Activated naive CD4-positive, alpha-beta T cell treated with anti-CD3 and anti-CD28 coated beads, Interleukin-2, amount 10 ng/mL, durations not matched to agents 7 days and 5 days (primary cell): ENCODE results near the gene C5orf22.
"Not testable (repeated sequence)": the region's sequence is repeated elsewhere in the genome, so short reads cannot be mapped to it uniquely, and the experiment has no call there.

Source experiments
- CTCF ChIA-PET: fragments of 350-600 bp; sonication (Branson Sonifier 250); formaldehyde crosslinking; loops from one replicate; lab custom pipeline; 2021; ENCODE audit warnings: antibody characterized with exemption; lab: Charles Lee
- DNase-seq: peaks from one replicate; pipeline ENCODE4 v3.0.0-alpha.2; 2020
- H3K27ac Mint-ChIP-seq: one replicate; pipeline ENCODE4 v1.8.0; 2021; ENCODE audit warnings: mild to moderate bottlenecking, moderate library complexity, mixed read lengths
- H3K27me3 Mint-ChIP-seq: one replicate; pipeline ENCODE4 v1.8.0; 2021; ENCODE audit warnings: mild to moderate bottlenecking, mixed read lengths
- H3K36me3 Mint-ChIP-seq: one replicate; pipeline ENCODE4 v1.8.0; 2021; ENCODE audit warnings: mixed read lengths
- H3K4me1 Mint-ChIP-seq: one replicate; pipeline ENCODE4 v1.8.0; 2021; ENCODE audit warnings: mixed read lengths
- H3K4me3 Mint-ChIP-seq: one replicate; pipeline ENCODE4 v1.8.0; 2021; ENCODE audit warnings: mild to moderate bottlenecking, moderate library complexity, mixed read lengths
- H3K9me3 Mint-ChIP-seq: one replicate; pipeline ENCODE4 v1.8.0; 2021; ENCODE audit warnings: mixed read lengths

Gene C5orf22

DNA sequence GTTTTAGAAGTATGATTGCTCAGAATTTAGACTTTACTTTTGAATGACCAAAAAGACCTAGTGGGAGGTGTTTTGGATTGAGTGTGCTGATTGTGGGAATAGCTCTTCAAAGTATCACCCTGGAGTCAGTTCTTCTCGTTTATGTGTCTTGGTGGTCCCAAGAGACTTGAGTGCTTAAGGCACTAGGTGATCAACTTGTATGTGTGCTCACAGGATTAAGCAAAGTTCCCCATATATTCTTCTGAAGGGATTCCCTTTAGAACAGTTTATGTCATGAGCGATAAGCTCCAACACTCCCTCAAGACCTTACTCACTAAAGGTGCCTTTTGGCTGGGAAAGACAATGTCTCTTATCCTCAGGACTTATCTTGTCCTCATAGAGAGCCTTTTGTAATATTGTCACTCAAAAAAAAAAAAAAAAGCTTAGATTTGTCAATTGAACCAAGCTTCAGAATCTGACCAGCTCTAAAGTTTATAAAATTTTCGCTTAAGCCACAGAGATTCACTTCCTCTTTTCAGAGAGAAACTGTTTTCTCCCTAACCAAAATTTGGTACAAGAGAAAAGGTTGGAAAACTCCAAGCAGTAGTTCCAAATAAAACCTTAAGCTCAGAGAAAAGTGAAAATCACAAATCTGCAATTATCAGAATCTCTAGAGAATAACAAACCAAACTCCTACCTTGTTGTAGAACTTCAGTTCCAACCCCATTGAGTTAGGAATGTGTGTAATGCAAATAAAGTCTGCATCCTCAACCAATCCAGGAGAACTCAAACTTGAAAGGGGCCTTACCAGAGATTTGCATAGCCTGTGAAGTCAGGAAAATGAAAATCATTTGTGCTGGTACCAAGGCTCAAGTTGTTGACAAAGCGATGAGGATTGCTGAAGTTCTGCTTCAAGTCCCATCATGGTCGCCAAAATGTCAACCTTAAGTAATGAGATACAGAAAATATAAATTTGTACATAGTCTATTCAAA lies 66.8 kb downstream of the C5orf22 start:
- no peaks in the 10 kb centered on the region for H3K9me3 Mint-ChIP-seq
- CTCF ChIA-PET: no interaction called here
- no peak overlapping the region for H3K4me3 Mint-ChIP-seq

DNA sequence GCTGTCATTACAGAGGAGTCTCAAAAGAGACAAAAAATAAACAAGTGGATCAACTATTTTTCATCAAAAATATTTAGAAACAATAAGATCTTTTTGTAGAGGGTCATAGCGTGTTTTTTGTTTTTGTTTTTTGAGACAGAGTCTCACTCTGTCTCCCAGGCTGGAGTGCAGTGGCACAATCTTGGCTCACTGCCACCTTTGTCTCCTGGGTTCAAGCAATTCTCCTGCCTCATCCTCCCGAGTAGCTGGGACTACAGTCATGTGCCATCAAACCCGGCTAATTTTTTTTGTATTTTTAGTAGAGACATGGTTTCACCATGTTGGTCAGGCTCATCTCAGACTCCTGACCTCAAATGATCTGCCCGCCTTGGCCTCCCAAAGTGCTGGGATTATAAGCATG lies 70.2 kb downstream of the C5orf22 start:
- H3K27ac Mint-ChIP-seq, H3K4me1 Mint-ChIP-seq, H3K9me3 Mint-ChIP-seq, H3K36me3 Mint-ChIP-seq, H3K4me3 Mint-ChIP-seq, CTCF ChIA-PET, DNase-seq: not testable (repeated sequence)
- peaks cover 11% of the 10 kb centered on the region for H3K27me3 Mint-ChIP-seq

More for the DNA sequence above, 66.8 kb downstream of the C5orf22 start:
- H3K36me3 Mint-ChIP-seq: no peaks in the 10 kb centered on the region
- H3K27ac Mint-ChIP-seq: no peak overlapping the region
- peaks cover 11% of the 10 kb centered on the region for H3K27me3 Mint-ChIP-seq
- DNase-seq: no peak
- H3K4me1 Mint-ChIP-seq: no peaks in the 10 kb centered on the region

- DNase-seq: no peak
- CTCF ChIA-PET: no interaction called here
- Mint-ChIP-seq H3K27me3 (peaks cover 5% of the 10 kb centered on the region), H3K4me3 (no peak overlapping the region), H3K36me3 (no peaks in the 10 kb centered on the region), H3K4me1 (no peaks in the 10 kb centered on the region), H3K9me3 (no peaks in the 10 kb centered on the region), H3K27ac (no peak overlapping the region)
Observed at GRCh38 chr5:31604240-31604639, 72.1 kb downstream of the C5orf22 start.

- CTCF ChIA-PET: no interaction called here
- no peaks in the 10 kb centered on the region for H3K4me1 Mint-ChIP-seq
- peaks cover 5% of the 10 kb centered on the region for H3K27me3 Mint-ChIP-seq
- H3K27ac Mint-ChIP-seq: no peak overlapping the region
- no peak for DNase-seq
- H3K9me3 Mint-ChIP-seq: no peaks in the 10 kb centered on the region
- no peaks in the 10 kb centered on the region for H3K36me3 Mint-ChIP-seq
- H3K4me3 Mint-ChIP-seq: no peak overlapping the region
Observed at GRCh38 chr5:31604644-31605043, 72.5 kb downstream of the C5orf22 start.
